Activated CD4-positive, alpha-beta T cell treated with anti-CD3 and anti-CD28 coated beads for 36 hours (primary cell): ENCODE measurements around the gene LILRB1. TPM values are rescaled to one million over a fixed set of nuclear protein-coding genes. Genes with fewer than 3 reads are reported as not detected.
"Not testable (repeated sequence)": the region's sequence is repeated elsewhere in the genome, so short reads cannot be mapped to it uniquely, and the experiment has no call there.

Experiments used
- ATAC-seq: fragments of 200-7000 bp; cut with Tn5 transposase; one replicate; pipeline ENCODE4 v1.10.0; 2021; ENCODE audit warnings: mild to moderate bottlenecking, moderate library complexity
- CTCF ChIA-PET: fragments of 350-600 bp; sonication (Branson Sonifier 250); formaldehyde crosslinking; loops from one replicate; lab custom pipeline; 2021; ENCODE audit warnings: antibody characterized with exemption; lab: Charles Lee
- POLR2A ChIA-PET: fragments of 350-600 bp; sonication (Branson Sonifier 250); formaldehyde crosslinking; loops from one replicate; lab custom pipeline; 2021; ENCODE audit warnings: antibody characterized with exemption, inconsistent platforms; lab: Charles Lee
- DNase-seq: peaks from one replicate; pipeline ENCODE4 v3.0.0-alpha.2; 2020
- H3K27ac Mint-ChIP-seq: one replicate; pipeline ENCODE4 v1.8.0; 2021; ENCODE audit warnings: mixed read lengths
- H3K27me3 Mint-ChIP-seq: one replicate; pipeline ENCODE4 v1.8.0; 2021; ENCODE audit warnings: mixed read lengths
- H3K36me3 Mint-ChIP-seq: one replicate; pipeline ENCODE4 v1.8.0; 2021; ENCODE audit warnings: low read depth, mixed read lengths
- H3K4me1 Mint-ChIP-seq: one replicate; pipeline ENCODE4 v1.8.0; 2021; ENCODE audit warnings: mixed read lengths
- H3K4me3 Mint-ChIP-seq: one replicate; pipeline ENCODE4 v1.8.0; 2021; ENCODE audit warnings: mild to moderate bottlenecking, moderate library complexity, mixed read lengths
- H3K9me3 Mint-ChIP-seq: one replicate; pipeline ENCODE4 v1.8.0; 2021; ENCODE audit warnings: low read depth, mixed read lengths
- intact Hi-C, 2 experiments: fragments of 100-400 bp; cut with DNase I in 1 of 2; cut with micrococcal nuclease in 1 of 2; formaldehyde crosslinking; loops; one replicate each; pipeline versions ENCODE4 v1.14.2 to v1.15.1; 2022 to 2024; cut with DNase I, micrococcal nuclease
- total RNA-seq, 2 experiments: library from RNA; stranded (reverse); gene quantifications; one replicate each; pipeline ENCODE4 v1.2.3, GENCODE V29; 2021

LILRB1 gene
- total RNA-seq, 2 experiments from 2014 or later: not detected

GRCh38 chr19:54608205-54608604 is 22.1 kb upstream of the LILRB1 start:
- Mint-ChIP-seq H3K9me3 (peaks cover 5% of the 10 kb centered on the region), H3K4me1 (no peaks in the 10 kb centered on the region), H3K27ac (no peak overlapping the region), H3K4me3 (no peak overlapping the region), H3K27me3 (peaks cover 9% of the 10 kb centered on the region), H3K36me3 (no peaks in the 10 kb centered on the region)
- ChIA-PET POLR2A (no interaction called here), CTCF (no interaction called here)
- ATAC-seq: no peak
- intact Hi-C loops: no loop called here
- no peak for DNase-seq

DNA sequence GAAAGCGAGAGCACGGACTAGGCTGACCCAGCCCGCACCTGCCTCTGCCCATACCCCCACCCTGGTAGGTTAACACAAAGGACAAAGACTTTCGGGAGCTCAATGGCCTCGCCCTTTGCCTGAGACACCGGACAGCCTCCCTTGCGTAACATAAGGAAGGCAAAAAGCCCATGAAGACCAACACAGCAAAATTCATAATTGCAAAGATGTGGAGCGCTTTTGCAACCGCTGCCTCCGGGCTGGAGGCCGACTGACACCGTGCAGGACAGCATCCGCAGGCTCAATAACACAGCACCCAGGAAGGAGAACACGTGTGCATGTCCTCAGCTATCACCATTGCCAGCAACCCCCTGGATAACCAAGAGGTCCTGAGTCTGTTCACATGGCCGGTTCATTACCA is 21.5 kb upstream of the LILRB1 start:
- Mint-ChIP-seq H3K4me3 (no peak overlapping the region), H3K9me3 (peaks cover 5% of the 10 kb centered on the region), H3K4me1 (no peaks in the 10 kb centered on the region), H3K27me3 (peaks cover 12% of the 10 kb centered on the region), H3K27ac (no peak overlapping the region), H3K36me3 (no peaks in the 10 kb centered on the region)
- ChIA-PET POLR2A (no interaction called here), CTCF (no interaction called here)
- ATAC-seq (no peak), DNase-seq (no peak)
- intact Hi-C loops: no loop called here

GRCh38 chr19:54609356-54609791 is 20.9 kb upstream of the LILRB1 start:
- peaks cover 13% of the 10 kb centered on the region for H3K27me3 Mint-ChIP-seq

DNA sequence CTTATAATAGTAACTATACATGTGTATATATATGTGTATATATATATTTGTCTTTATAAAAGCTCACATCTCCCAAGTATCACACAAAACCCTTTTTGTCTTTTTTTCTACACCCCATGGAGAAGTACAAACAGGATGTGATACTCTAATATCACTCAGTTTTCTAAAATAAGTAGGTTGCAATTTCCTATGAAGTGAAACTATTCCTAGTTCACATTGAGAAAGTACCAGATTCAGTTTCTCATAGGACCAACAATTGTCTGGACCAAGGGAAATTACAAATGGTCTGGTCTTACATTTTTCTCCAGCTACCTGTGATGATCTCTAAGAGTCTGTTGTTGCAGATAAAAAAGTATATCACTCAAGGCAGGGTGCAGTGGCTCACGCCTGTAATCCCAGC is 17.9 kb upstream of the LILRB1 start:
- ATAC-seq: no peak
- CTCF ChIA-PET: no interaction called here
- intact Hi-C loops: no loop called here

More at GRCh38 chr19:54609356-54609791, 20.9 kb upstream of the LILRB1 start:
- H3K36me3 Mint-ChIP-seq: no peaks in the 10 kb centered on the region
- H3K27ac Mint-ChIP-seq: no peak overlapping the region
- peaks cover 7% of the 10 kb centered on the region for H3K9me3 Mint-ChIP-seq
- ChIA-PET CTCF (no interaction called here), POLR2A (no interaction called here)
- ATAC-seq (no peak), DNase-seq (no peak)
- no peak overlapping the region for H3K4me3 Mint-ChIP-seq
- intact Hi-C loops: no loop called here
- no peaks in the 10 kb centered on the region for H3K4me1 Mint-ChIP-seq

GRCh38 chr19:54614726-54615125 is 15.6 kb upstream of the LILRB1 start:
- Mint-ChIP-seq H3K4me1 (no peaks in the 10 kb centered on the region), H3K27ac (no peak overlapping the region), H3K36me3 (no peaks in the 10 kb centered on the region), H3K9me3 (peaks cover 5% of the 10 kb centered on the region), H3K4me3 (no peak overlapping the region), H3K27me3 (peaks cover 12% of the 10 kb centered on the region)
- intact Hi-C loops: no loop called here
- no peak for DNase-seq
- POLR2A ChIA-PET: interaction anchor here (0.6 kb wide), 1 partner anchor 1548 kb away, joined by 3 read pairs; no protein-coding TSS in a partner anchor
- CTCF ChIA-PET: interaction anchor here (1.1 kb wide), 1 partner anchor 89 kb away, joined by 3 read pairs; no protein-coding TSS in a partner anchor
- ATAC-seq: no peak

More for the DNA sequence above, 17.9 kb upstream of the LILRB1 start:
- Mint-ChIP-seq H3K27me3 (peaks cover 12% of the 10 kb centered on the region), H3K27ac (no peak overlapping the region), H3K4me1 (no peaks in the 10 kb centered on the region), H3K36me3 (no peaks in the 10 kb centered on the region), H3K9me3 (peaks cover 5% of the 10 kb centered on the region), H3K4me3 (no peak overlapping the region)
- POLR2A ChIA-PET: no interaction called here
- DNase-seq: no peak

- ATAC-seq: no peak
- no peak for DNase-seq
- no peaks in the 10 kb centered on the region for H3K4me1 Mint-ChIP-seq
- no peak overlapping the region for H3K4me3 Mint-ChIP-seq
- no peaks in the 10 kb centered on the region for H3K36me3 Mint-ChIP-seq
- no peak overlapping the region for H3K27ac Mint-ChIP-seq
- ChIA-PET CTCF (interaction anchor here (0.6 to 0.9 kb wide), 2 partner anchors 58 to 539 kb away, joined by 3 to 4 read pairs; no protein-coding TSS in a partner anchor), POLR2A (no interaction called here)
- peaks cover 12% of the 10 kb centered on the region for H3K27me3 Mint-ChIP-seq
- intact Hi-C loops: no loop called here
- H3K9me3 Mint-ChIP-seq: peaks cover 5% of the 10 kb centered on the region
Observed at GRCh38 chr19:54616057-54616456, 14.2 kb upstream of the LILRB1 start.

DNA sequence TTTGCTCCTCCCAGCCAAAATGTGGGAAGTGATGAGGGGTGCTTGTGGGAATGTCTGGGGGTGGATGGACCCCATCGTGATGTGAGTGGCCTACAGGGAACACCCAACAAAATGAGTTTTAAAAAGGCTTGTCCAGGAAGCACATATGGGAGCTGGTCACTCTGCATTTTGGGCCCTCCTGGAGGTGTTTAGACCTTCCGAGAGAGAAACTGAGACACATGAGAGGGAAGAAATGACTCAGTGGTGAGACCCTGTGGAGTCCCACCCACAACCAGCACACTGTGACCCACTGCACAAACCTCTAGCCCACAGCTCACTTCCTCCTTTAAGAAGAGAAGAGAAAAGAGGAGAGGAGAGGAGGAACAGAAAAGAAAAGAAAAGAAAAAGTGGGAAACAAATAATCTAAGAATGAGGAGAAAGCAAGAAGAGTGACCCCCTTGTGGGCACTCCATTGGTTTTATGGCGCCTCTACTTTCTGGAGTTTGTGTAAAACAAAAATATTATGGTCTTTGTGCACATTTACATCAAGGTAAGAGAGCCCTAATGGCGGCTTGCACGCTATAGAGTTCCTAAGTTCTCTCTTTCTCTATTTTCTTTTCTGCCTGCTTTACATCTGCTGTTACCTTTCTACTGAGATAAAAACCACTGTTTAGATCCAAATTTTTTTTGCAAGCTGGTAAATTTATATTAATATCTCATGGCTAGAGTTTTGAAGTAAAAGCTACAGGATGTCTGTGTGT is 13.3 kb upstream of the LILRB1 start:
- peaks cover 5% of the 10 kb centered on the region for H3K9me3 Mint-ChIP-seq
- CTCF ChIA-PET: interaction anchor here (0.6 to 0.9 kb wide), 3 partner anchors 57 to 792 kb away, joined by 3 to 4 read pairs (median 3); no protein-coding TSS in a partner anchor
- DNase-seq: no peak
- no peak overlapping the region for H3K27ac Mint-ChIP-seq
- no peak overlapping the region for H3K4me3 Mint-ChIP-seq
- no peaks in the 10 kb centered on the region for H3K4me1 Mint-ChIP-seq
- no peaks in the 10 kb centered on the region for H3K36me3 Mint-ChIP-seq
- POLR2A ChIA-PET: no interaction called here
- no peak for ATAC-seq
- intact Hi-C loops: no loop called here
- H3K27me3 Mint-ChIP-seq: peaks cover 12% of the 10 kb centered on the region

DNA sequence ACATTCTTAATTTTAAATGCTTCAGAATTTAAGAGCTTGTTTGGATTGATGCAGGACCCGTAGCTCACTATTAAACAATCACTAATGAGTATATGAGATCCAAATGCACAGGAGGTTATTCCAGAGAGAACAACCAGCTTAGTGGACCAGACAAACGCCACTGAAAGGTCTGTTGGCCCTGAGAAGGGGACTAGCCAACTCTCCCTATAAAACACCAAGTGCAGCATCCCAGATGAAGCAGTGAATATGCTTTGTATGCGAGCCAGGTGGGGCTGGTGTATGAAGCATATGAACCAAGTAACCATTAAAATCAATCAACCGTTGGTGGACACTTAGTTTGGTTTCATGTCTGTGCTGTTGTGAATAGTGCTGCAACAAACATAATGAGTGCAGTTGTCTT is 9.8 kb upstream of the LILRB1 start:
- POLR2A ChIA-PET: no interaction called here
- no peak overlapping the region for H3K27ac Mint-ChIP-seq
- H3K4me3 Mint-ChIP-seq: no peak overlapping the region
- CTCF ChIA-PET: no interaction called here
- H3K36me3 Mint-ChIP-seq: no peaks in the 10 kb centered on the region
- peaks cover 2% of the 10 kb centered on the region for H3K9me3 Mint-ChIP-seq
- intact Hi-C loops: no loop called here
- H3K27me3 Mint-ChIP-seq: peaks cover 9% of the 10 kb centered on the region
- H3K4me1 Mint-ChIP-seq: no peaks in the 10 kb centered on the region
- DNase-seq (no peak), ATAC-seq (no peak)

- Mint-ChIP-seq H3K4me3 (no peak overlapping the region), H3K27me3 (peaks cover 7% of the 10 kb centered on the region), H3K36me3 (no peaks in the 10 kb centered on the region), H3K9me3 (no peaks in the 10 kb centered on the region), H3K27ac (no peak overlapping the region), H3K4me1 (no peaks in the 10 kb centered on the region)
- POLR2A ChIA-PET: no interaction called here
- ATAC-seq: no peak
- no peak for DNase-seq
- CTCF ChIA-PET: interaction anchor here (0.7 kb wide), 1 partner anchor 34 kb away, joined by 4 read pairs; no protein-coding TSS in a partner anchor
- intact Hi-C loops: no loop called here
Observed at GRCh38 chr19:54622431-54622830, 7.9 kb upstream of the LILRB1 start.

DNA sequence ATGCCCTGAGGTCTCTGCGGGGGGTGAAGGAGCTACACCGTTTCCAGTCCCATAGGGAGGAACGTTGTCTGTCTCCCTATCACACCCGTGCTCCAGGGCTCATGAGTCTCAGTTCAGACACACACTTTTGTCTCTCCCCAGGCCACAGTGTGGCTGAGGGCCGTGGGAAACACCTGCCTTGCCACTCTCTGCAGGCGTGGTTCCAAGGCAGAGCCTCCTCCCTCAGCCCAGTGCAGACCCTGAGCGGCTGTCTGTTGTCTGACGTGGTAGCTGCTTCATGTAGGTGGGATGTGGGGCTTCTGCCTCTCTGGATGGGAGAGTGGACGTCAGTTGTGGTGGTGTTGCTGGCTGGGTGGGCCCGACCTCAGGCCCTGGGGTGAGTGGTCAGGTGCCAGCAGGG is 6.0 kb upstream of the LILRB1 start:
- H3K27me3 Mint-ChIP-seq: peaks cover 11% of the 10 kb centered on the region
- CTCF ChIA-PET, H3K4me1 Mint-ChIP-seq, H3K9me3 Mint-ChIP-seq, H3K27ac Mint-ChIP-seq, POLR2A ChIA-PET, H3K36me3 Mint-ChIP-seq, H3K4me3 Mint-ChIP-seq, ATAC-seq, intact Hi-C loops, DNase-seq: not testable (repeated sequence)

DNA sequence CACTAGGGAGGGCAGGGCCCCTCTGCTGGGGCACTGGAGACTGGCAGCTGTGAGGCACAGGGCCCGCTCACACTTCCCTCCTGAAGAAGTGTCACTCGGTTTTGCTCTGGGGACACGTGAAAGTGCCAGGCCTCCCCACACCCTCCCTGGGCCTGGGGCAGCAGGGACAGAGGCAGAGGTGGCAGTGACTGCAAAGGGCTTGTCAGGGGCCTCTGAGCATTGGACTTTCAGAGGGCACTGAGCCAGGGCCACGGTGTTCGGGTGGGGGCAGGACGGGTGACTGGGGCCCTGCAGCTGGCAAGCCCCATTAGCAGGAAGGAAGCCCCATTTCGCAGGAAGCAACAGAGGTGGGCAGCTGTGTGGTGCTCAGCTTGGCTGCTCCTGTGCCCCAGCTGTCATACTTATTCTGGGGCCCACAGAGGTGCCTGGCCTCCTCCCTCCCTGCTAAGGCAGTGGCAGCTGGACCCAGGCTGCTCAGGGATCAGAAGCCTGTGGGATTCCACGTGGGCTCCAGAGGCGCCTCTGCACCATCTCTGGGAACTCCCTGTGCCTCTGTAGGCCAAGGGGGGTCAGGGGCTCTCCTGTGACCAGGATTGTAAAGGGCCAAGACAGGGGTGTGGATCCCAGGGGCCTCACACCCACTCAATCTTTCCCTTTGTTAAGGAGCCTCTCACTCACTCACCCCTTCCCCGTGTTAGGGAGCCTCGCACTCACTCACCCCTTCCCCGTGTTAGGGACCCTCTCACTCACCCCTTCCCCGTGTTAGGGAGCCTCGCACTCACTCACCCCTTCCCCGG is 5.2 kb upstream of the LILRB1 start:
- peaks cover 17% of the 10 kb centered on the region for H3K27me3 Mint-ChIP-seq
- DNase-seq, ATAC-seq, POLR2A ChIA-PET, CTCF ChIA-PET, H3K27ac Mint-ChIP-seq, intact Hi-C loops, H3K9me3 Mint-ChIP-seq, H3K36me3 Mint-ChIP-seq, H3K4me3 Mint-ChIP-seq, H3K4me1 Mint-ChIP-seq: not testable (repeated sequence)
